Loucy (cell line): ENCODE measurements around the gene ACAP2.

Experiments used
- H2AFZ ChIP-seq: fragments of 200-600 bp; sonication (generic); 2 replicates; pipeline ENCODE4 v1.6.0; 2016; ENCODE audit warnings: antibody characterized with exemption, mild to moderate bottlenecking, low read length, moderate library complexity
- H3F3A ChIP-seq: fragments of 200-600 bp; 2 replicates; pipeline ENCODE4 v1.6.0; 2016; ENCODE audit warnings: antibody characterized with exemption, low read depth, mild to moderate bottlenecking
- H3K27me3 ChIP-seq: fragments of 200-600 bp; sonication (generic); 2 replicates; pipeline ENCODE4 v1.6.1; 2014; ENCODE audit warnings: low read length, mild to moderate bottlenecking; ENCODE audit not compliant: insufficient read depth, poor library complexity, severe bottlenecking
- H3K36me3 ChIP-seq: fragments of 200-600 bp; sonication (generic); 2 replicates; pipeline ENCODE4 v1.6.1; 2016; ENCODE audit warnings: low read length; ENCODE audit not compliant: insufficient read depth
- H3K4me1 ChIP-seq: fragments of 200-600 bp; sonication (generic); 2 replicates; pipeline ENCODE4 v1.5.1; 2014; ENCODE audit warnings: low read length, mild to moderate bottlenecking; ENCODE audit not compliant: insufficient read depth, poor library complexity, severe bottlenecking
- H3K4me2 ChIP-seq: fragments of 200-600 bp; sonication (generic); 2 replicates; pipeline ENCODE4 v1.6.0; 2014; ENCODE audit warnings: antibody characterized with exemption, low read length, low read depth, mild to moderate bottlenecking; ENCODE audit not compliant: poor library complexity, severe bottlenecking
- H3K4me3 ChIP-seq: fragments of 200-600 bp; sonication (generic); 2 replicates; pipeline ENCODE4 v1.5.1; 2014; ENCODE audit warnings: low read length, mild to moderate bottlenecking, mixed read lengths; ENCODE audit not compliant: poor library complexity, severe bottlenecking
- H3K79me2 ChIP-seq: fragments of 200-600 bp; sonication (generic); 2 replicates; pipeline ENCODE4 v1.6.1; 2014; ENCODE audit warnings: low read length; ENCODE audit not compliant: insufficient read depth
- H3K9ac ChIP-seq: fragments of 200-600 bp; sonication (generic); 2 replicates; pipeline ENCODE4 v1.6.0; 2014; ENCODE audit warnings: mild to moderate bottlenecking, low read depth, low read length, moderate library complexity; ENCODE audit not compliant: poor library complexity, severe bottlenecking
- H3K9me2 ChIP-seq: fragments of 200-600 bp; sonication (generic); replicated peaks from 2 replicates; pipeline ENCODE4 v1.6.1; 2016; ENCODE audit warnings: low read depth, low read length, mixed read lengths
- H3K9me3 ChIP-seq: fragments of 200-600 bp; sonication (generic); 2 replicates; pipeline ENCODE4 v1.6.1; 2014; ENCODE audit warnings: mild to moderate bottlenecking, antibody characterized with exemption, low read length, low read depth; ENCODE audit not compliant: insufficient read depth
- H4K20me1 ChIP-seq: fragments of 200-600 bp; sonication (generic); 2 replicates; pipeline ENCODE4 v1.6.0; 2014; ENCODE audit warnings: antibody characterized with exemption, low read length, mild to moderate bottlenecking; ENCODE audit not compliant: insufficient read depth, poor library complexity, severe bottlenecking
- CTCF ChIP-seq: fragments of 200-600 bp; sonication (generic); conservative IDR thresholded peaks from 2 replicates; pipeline ENCODE4 v1.5.1; 2014; ENCODE audit warnings: mild to moderate bottlenecking, antibody characterized with exemption, low read length
- EZH2phosphoT487 ChIP-seq: fragments of 200-600 bp; IDR thresholded peaks from 2 replicates; pipeline ENCODE4 v1.6.1; 2018; ENCODE audit warnings: antibody characterized with exemption, mild to moderate bottlenecking, moderate library complexity, borderline replicate concordance

Gene ACAP2

GRCh38 chr3:195254454-195255175, 188.2 kb downstream of the ACAP2 start:
- Histone ChIP-seq H3K4me1 (peaks cover 65% of the 10 kb centered on the region), H3K4me3 (no peak overlapping the region), H3K9me3 (no peaks in the 10 kb centered on the region), H3K36me3 (no peaks in the 10 kb centered on the region), H3K79me2 (peaks cover 97% of the 10 kb centered on the region), H3K9ac (peak overlapping the region; percentile 20), H3K27me3 (no peaks in the 10 kb centered on the region), H2AFZ (no peak overlapping the region), H3K4me2 (no peak overlapping the region), H3F3A (no peaks in the 10 kb centered on the region), H4K20me1 (no peaks in the 10 kb centered on the region), H3K9me2 (no peaks in the 10 kb centered on the region)
- TF ChIP-seq EZH2phosphoT487, result no peak
- TF ChIP-seq CTCF, result no peak

- TF ChIP-seq EZH2phosphoT487 (no peak), CTCF (no peak)
- Histone ChIP-seq H4K20me1 (no peaks in the 10 kb centered on the region), H3K9me3 (no peaks in the 10 kb centered on the region), H3K4me3 (no peak overlapping the region), H2AFZ (no peak overlapping the region), H3K9ac (peak overlapping the region; percentile 20), H3K79me2 (peaks cover 98% of the 10 kb centered on the region), H3K36me3 (no peaks in the 10 kb centered on the region), H3K4me2 (no peak overlapping the region), H3K9me2 (no peaks in the 10 kb centered on the region), H3K4me1 (peaks cover 58% of the 10 kb centered on the region), H3K27me3 (no peaks in the 10 kb centered on the region), H3F3A (no peaks in the 10 kb centered on the region)
Measured at GRCh38 chr3:195253923-195254432, 188.8 kb downstream of the ACAP2 start.

- no peaks in the 10 kb centered on the region for H3F3A ChIP-seq
- H3K4me3 ChIP-seq, result no peak overlapping the region
- no peaks in the 10 kb centered on the region for H3K27me3 ChIP-seq
- no peaks in the 10 kb centered on the region for H4K20me1 ChIP-seq
- H3K4me2 ChIP-seq, result no peak overlapping the region
- H3K79me2 ChIP-seq, result peaks cover 87% of the 10 kb centered on the region
- H3K4me1 ChIP-seq, result peaks cover 37% of the 10 kb centered on the region
- no peaks in the 10 kb centered on the region for H3K9me3 ChIP-seq
- H3K36me3 ChIP-seq, result peaks cover 10% of the 10 kb centered on the region; the same call in 1 of the 2 replicates
- TF ChIP-seq EZH2phosphoT487 (no peak), CTCF (no peak)
- no peak overlapping the region for H2AFZ ChIP-seq
- H3K9me2 ChIP-seq, result no peaks in the 10 kb centered on the region
- peak overlapping the region; percentile 7 for H3K9ac ChIP-seq
Measured at GRCh38 chr3:195251336-195252065, 191.3 kb downstream of the ACAP2 start.
